GM12873 (cell line): ENCODE measurements around the gene STK38.

Source experiments
- CTCF ChIP-seq: IDR thresholded peaks from 2 replicates; pipeline ENCODE4 v1.5.1; 2012; ENCODE audit warnings: low read depth, mild to moderate bottlenecking, moderate library complexity, low read length, control low read depth; ENCODE audit not compliant: insufficient read depth; ENCODE audit errors: missing control alignments

STK38 gene

GRCh38 chr6:36545767-36546307, 1.4 kb downstream of the STK38 start:
- no peak for TF ChIP-seq CTCF

- no peak for TF ChIP-seq CTCF
Observed at GRCh38 chr6:36544228-36544627, 3.1 kb downstream of the STK38 start.

GRCh38 chr6:36542041-36542440, 5.2 kb downstream of the STK38 start:
- TF ChIP-seq CTCF, result no peak

GRCh38 chr6:36539814-36540568, 7.3 kb downstream of the STK38 start:
- TF ChIP-seq CTCF, result no peak

GRCh38 chr6:36536873-36537547, 10.3 kb downstream of the STK38 start:
- no peak for TF ChIP-seq CTCF

- no peak for TF ChIP-seq CTCF
Observed at GRCh38 chr6:36533321-36533720, 14.0 kb downstream of the STK38 start.

GRCh38 chr6:36526066-36526465, 21.2 kb downstream of the STK38 start:
- TF ChIP-seq CTCF, result no peak
